Activated B cell treated with CpG ODN at 0.5 μM for 24 hours (primary cell): ENCODE data around the gene ECT2. TPM values are rescaled to one million over a fixed set of nuclear protein-coding genes. Genes with fewer than 3 reads are reported as not detected.
"Not testable (repeated sequence)": the region's sequence is repeated elsewhere in the genome, so short reads cannot be mapped to it uniquely, and the experiment has no call there.

Experiments
- ATAC-seq: fragments of 200-7000 bp; cut with Tn5 transposase; one replicate; pipeline ENCODE4 v1.10.0; 2021; ENCODE audit warnings: low read depth, mild to moderate bottlenecking, moderate library complexity
- CTCF ChIA-PET: fragments of 350-600 bp; sonication (Branson Sonifier 250); formaldehyde crosslinking; loops from one replicate; lab custom pipeline; 2021; ENCODE audit warnings: antibody characterized with exemption; lab: Charles Lee
- POLR2A ChIA-PET: fragments of 350-600 bp; sonication (Branson Sonifier 250); formaldehyde crosslinking; loops from one replicate; lab custom pipeline; 2021; ENCODE audit warnings: antibody characterized with exemption; lab: Charles Lee
- DNase-seq: peaks from one replicate; pipeline ENCODE4 v3.0.0; 2022
- H3K27ac Mint-ChIP-seq: one replicate; pipeline ENCODE4 v1.8.0; 2020; ENCODE audit warnings: mixed read lengths
- H3K27me3 Mint-ChIP-seq: one replicate; pipeline ENCODE4 v1.8.0; 2021; ENCODE audit warnings: mixed read lengths
- H3K36me3 Mint-ChIP-seq: one replicate; pipeline ENCODE4 v1.8.0; 2021; ENCODE audit warnings: low read depth, mixed read lengths
- H3K4me1 Mint-ChIP-seq: one replicate; pipeline ENCODE4 v1.8.0; 2021; ENCODE audit warnings: mixed read lengths
- H3K4me3 Mint-ChIP-seq: one replicate; pipeline ENCODE4 v1.8.0; 2020; ENCODE audit warnings: mild to moderate bottlenecking, mixed read lengths
- H3K9me3 Mint-ChIP-seq: one replicate; pipeline ENCODE4 v1.8.0; 2020; ENCODE audit warnings: mixed read lengths
- intact Hi-C: fragments of 100-400 bp; cut with micrococcal nuclease; formaldehyde crosslinking; loops from one replicate; pipeline ENCODE4 v1.15.1; 2024
- total RNA-seq: library from RNA; stranded (reverse); gene quantifications from 2 replicates; pipeline ENCODE4 v1.2.3, GENCODE V29; 2022
- TF ChIP-seq, protein P1 (sequence below): fragments of 200-600 bp; IDR thresholded peaks from one replicate; pipeline ENCODE4 v1.8.0; 2022; ENCODE audit warnings: antibody characterized with exemption, mild to moderate bottlenecking

Gene ECT2, protein sequence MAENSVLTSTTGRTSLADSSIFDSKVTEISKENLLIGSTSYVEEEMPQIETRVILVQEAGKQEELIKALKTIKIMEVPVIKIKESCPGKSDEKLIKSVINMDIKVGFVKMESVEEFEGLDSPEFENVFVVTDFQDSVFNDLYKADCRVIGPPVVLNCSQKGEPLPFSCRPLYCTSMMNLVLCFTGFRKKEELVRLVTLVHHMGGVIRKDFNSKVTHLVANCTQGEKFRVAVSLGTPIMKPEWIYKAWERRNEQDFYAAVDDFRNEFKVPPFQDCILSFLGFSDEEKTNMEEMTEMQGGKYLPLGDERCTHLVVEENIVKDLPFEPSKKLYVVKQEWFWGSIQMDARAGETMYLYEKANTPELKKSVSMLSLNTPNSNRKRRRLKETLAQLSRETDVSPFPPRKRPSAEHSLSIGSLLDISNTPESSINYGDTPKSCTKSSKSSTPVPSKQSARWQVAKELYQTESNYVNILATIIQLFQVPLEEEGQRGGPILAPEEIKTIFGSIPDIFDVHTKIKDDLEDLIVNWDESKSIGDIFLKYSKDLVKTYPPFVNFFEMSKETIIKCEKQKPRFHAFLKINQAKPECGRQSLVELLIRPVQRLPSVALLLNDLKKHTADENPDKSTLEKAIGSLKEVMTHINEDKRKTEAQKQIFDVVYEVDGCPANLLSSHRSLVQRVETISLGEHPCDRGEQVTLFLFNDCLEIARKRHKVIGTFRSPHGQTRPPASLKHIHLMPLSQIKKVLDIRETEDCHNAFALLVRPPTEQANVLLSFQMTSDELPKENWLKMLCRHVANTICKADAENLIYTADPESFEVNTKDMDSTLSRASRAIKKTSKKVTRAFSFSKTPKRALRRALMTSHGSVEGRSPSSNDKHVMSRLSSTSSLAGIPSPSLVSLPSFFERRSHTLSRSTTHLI
- total RNA-seq: 5.0 and 6.3 TPM in 2 replicates

DNA sequence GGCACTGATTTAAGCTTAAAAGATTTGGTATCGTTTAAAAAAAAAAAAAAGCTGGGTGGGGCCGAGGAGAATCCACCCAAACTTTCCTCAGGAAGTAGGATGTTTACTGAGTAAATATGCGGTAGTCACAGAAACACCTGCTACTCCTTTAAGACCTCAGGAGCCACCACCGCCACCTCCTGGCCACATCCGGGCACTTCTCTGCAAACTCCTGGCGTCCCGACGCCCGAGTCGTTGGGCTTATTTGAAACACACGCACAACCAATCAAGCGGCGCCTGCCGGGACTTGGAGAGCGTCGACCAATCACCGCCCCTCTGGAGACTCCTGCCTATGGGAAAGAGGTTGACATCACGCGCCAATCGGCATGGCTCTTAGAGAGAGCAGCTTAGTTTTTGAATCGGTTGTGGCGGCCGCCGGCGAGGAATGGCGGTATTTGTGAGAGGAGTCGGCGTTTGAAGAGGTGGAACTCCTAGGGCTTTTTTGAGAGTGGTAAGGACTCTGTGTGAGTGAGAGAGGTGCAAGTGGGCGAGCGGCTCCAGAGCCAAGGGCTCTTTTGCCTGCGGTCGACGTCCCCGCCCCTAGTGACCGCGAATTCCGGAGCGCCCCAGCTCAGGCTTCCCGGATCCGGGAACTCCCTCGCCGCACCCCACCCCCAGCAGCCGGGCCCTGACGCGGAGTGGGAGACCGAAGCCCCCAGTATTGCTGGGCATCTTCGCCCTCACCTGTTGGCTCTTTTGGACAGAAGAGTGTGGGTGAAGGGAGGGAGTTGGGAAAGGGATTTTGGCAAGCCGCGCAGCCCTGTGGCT is at the start of gene ECT2:
Gene ECT2 (plus strand): TSS at position 359 of the 807 bp plus-strand sequence. CDS start 3,805 bp downstream, outside the sequence.
- ATAC-seq (peak; percentile 99), DNase-seq (peak; percentile 84)
- Mint-ChIP-seq H3K36me3 (peaks cover 5% of the 10 kb centered on the region), H3K4me3 (peak within 1 kb of the TSS; percentile 99), H3K27ac (peak within 1 kb of the TSS; percentile 91), H3K4me1 (peaks cover 14% of the 10 kb centered on the region), H3K9me3 (no peaks in the 10 kb centered on the region), H3K27me3 (no peaks in the 10 kb centered on the region)
- ChIA-PET CTCF (interaction anchor here (0.7 to 1.7 kb wide), 4 partner anchors 10 to 155 kb away, joined by 3 to 5 read pairs (median 3); partner anchors contain the start of gene NCEH1), POLR2A (interaction anchor here (0.7 to 1.3 kb wide), 4 partner anchors 37 to 1881 kb away, joined by 3 to 8 read pairs (median 4); partner anchors contain the start of genes NCEH1 and RPL22L1)
- intact Hi-C loops: loop anchor here (1.0 to 5.0 kb wide), 7 partner anchors 39 to 1878 kb away; partner anchors contain the start of genes FNDC3B, NCEH1, RPL22L1 and TNFSF10
- TF ChIP-seq, protein P1, sequence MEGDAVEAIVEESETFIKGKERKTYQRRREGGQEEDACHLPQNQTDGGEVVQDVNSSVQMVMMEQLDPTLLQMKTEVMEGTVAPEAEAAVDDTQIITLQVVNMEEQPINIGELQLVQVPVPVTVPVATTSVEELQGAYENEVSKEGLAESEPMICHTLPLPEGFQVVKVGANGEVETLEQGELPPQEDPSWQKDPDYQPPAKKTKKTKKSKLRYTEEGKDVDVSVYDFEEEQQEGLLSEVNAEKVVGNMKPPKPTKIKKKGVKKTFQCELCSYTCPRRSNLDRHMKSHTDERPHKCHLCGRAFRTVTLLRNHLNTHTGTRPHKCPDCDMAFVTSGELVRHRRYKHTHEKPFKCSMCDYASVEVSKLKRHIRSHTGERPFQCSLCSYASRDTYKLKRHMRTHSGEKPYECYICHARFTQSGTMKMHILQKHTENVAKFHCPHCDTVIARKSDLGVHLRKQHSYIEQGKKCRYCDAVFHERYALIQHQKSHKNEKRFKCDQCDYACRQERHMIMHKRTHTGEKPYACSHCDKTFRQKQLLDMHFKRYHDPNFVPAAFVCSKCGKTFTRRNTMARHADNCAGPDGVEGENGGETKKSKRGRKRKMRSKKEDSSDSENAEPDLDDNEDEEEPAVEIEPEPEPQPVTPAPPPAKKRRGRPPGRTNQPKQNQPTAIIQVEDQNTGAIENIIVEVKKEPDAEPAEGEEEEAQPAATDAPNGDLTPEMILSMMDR: no peak

DNA sequence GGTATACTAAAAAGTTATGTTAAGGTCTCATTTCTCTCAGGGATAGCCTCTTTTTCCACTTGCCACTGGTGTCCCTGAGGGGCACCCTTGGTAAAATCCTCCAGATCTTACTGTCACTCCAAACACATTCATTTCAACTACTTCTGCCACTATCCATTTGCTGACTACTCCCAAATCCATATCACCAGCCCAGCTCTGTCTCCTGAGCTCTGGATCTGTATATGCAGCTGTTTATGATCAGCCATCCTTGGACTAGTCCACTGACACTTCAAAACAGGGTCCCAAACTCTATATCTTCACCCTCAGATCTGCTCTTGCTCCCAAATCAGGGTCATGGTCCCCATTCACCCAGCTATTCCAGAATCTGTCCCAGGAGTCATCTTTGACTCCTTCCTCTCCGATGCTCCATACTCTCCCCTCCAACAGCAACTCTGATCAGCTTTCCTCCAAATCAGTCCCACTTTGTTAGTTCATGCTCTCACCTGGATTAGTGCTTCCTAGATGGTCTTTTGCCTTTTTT is 49.5 kb upstream of the ECT2 start:
- peaks cover 2% of the 10 kb centered on the region for H3K36me3 Mint-ChIP-seq
- H3K4me1 Mint-ChIP-seq: peaks cover 11% of the 10 kb centered on the region
- TF ChIP-seq, protein P1: no peak
- H3K9me3 Mint-ChIP-seq: no peaks in the 10 kb centered on the region
- no peak overlapping the region for H3K27ac Mint-ChIP-seq
- no peak overlapping the region for H3K4me3 Mint-ChIP-seq
- POLR2A ChIA-PET: no interaction called here
- no peak for DNase-seq
- no peaks in the 10 kb centered on the region for H3K27me3 Mint-ChIP-seq
- ATAC-seq: no peak
- CTCF ChIA-PET: interaction anchor here (1.4 kb wide), 1 partner anchor 28 kb away, joined by 3 read pairs; no protein-coding TSS in a partner anchor
- intact Hi-C loops: no loop called here

DNA sequence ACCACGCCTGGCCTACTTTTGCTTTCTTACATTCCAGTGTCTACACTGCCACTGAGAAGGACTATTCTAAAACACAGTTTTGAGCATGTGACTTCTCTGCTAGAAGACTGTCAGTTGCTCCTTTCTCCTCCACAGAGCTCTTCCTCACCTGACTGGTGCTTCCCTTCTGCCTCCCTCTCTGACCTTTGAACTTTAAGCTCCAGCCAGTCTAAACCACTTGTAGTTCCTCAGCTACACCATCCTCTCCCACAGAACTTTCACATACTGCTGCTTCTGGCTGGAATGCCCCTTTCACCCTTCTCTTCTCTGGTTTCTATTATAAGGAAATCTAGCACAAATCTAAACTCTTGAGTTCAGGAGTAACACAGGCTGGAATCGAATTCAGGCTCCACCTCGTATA is 48.8 kb upstream of the ECT2 start:
- intact Hi-C loops: no loop called here
- Mint-ChIP-seq H3K4me3 (no peak overlapping the region), H3K9me3 (no peaks in the 10 kb centered on the region), H3K27ac (no peak overlapping the region), H3K36me3 (peaks cover 2% of the 10 kb centered on the region), H3K27me3 (no peaks in the 10 kb centered on the region), H3K4me1 (peaks cover 11% of the 10 kb centered on the region)
- TF ChIP-seq, protein P1: no peak
- ChIA-PET CTCF (no interaction called here), POLR2A (no interaction called here)
- ATAC-seq (no peak), DNase-seq (no peak)

DNA sequence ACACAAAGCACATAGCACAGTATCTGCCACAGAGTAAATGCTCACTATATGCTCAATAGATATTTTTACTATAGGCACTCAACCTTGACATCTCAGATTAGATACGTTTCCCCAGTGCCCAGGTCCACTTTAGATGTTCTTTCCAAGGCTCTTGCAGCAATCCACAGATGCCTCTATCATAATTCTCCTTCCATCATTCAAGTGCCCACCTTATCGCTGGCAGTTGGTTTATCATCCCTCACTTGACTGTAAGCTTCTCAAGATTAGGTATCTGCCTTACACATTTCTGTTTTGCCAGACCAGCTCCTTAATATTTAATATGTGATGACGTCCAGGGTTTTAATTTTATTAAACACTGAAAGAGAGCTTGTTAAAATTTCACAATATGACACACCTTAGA is 48.3 kb upstream of the ECT2 start:
- H3K4me1 Mint-ChIP-seq: peaks cover 11% of the 10 kb centered on the region
- no peak overlapping the region for H3K27ac Mint-ChIP-seq
- H3K4me3 Mint-ChIP-seq: no peak overlapping the region
- ChIA-PET POLR2A (no interaction called here), CTCF (no interaction called here)
- ATAC-seq: no peak
- TF ChIP-seq, protein P1: no peak
- intact Hi-C loops: no loop called here
- DNase-seq: no peak
- H3K27me3 Mint-ChIP-seq: no peaks in the 10 kb centered on the region
- no peaks in the 10 kb centered on the region for H3K9me3 Mint-ChIP-seq
- H3K36me3 Mint-ChIP-seq: peaks cover 2% of the 10 kb centered on the region

DNA sequence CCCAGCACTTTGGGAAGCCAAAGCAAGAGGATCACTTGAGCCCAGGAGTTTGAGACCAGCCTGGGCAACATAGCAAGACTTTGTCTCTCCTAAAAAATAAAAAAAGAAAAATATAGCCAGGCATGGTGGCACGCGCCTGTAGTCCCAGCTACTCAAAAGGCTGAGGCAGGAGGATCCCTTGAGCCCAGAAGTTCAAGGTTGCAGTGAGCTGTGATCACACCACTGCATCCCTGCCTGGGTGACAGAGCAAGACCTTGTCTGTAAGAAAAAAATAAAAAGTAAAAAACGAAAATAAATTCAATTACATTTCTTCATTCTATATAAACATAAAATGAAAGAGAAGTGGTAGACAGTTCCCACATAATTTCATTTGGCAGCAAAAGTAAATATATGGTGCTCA is 47.8 kb upstream of the ECT2 start:
- H3K4me3 Mint-ChIP-seq, CTCF ChIA-PET, H3K36me3 Mint-ChIP-seq, H3K27me3 Mint-ChIP-seq, POLR2A ChIA-PET, H3K9me3 Mint-ChIP-seq, ATAC-seq, intact Hi-C loops, H3K27ac Mint-ChIP-seq, DNase-seq: not testable (repeated sequence)
- peaks cover 11% of the 10 kb centered on the region for H3K4me1 Mint-ChIP-seq
